ENCODE data around the gene PIK3R6.
"Not testable (repeated sequence)": the region's sequence is repeated elsewhere in the genome, so short reads cannot be mapped to it uniquely, and the experiment has no call there.

PIK3R6 gene

DNA sequence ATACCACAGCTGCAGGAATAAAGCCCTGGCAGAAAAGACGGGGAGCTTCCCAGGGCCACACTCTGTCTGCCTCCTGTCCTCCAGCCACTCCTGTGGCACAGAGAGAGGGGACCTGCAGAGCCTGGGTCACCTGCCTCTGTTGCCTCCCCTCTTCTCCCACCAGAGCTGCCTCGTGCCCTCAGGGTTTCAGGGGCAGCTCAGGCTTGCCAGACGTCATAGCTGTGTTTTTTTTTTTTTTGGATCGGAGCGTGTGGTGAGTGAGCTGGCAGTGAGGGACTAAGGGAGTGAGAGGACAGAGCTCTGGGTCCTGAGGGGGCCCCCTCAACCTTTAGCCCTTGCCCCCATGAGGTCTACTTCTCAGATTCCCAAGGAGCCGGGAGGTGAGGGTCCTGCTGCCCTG, 2.1 kb downstream of the PIK3R6 start:
- no peaks in the 10 kb centered on the region for H3K4me1 ChIP-seq (ENCODE audit: control insufficient read depth in 2 of 2, insufficient read depth in 2 of 2, low read length in 2 of 2)
- H3K4me3 ChIP-seq (ENCODE audit: low read length in 2 of 2) = no peak overlapping the region
- H3K27ac ChIP-seq (ENCODE audit: low read depth in 2 of 2, low read length in 2 of 2) = no peak overlapping the region
- peaks cover 0 to 3% of the 10 kb centered on the region in 2 donors for H3K27me3 ChIP-seq (ENCODE audit: control insufficient read depth in 2 of 2, insufficient read depth in 2 of 2, low read length in 2 of 2)
- H3K9me3 ChIP-seq (ENCODE audit: control insufficient read depth in 2 of 2, low read length in 2 of 2) = no peaks in the 10 kb centered on the region
- H3K9ac ChIP-seq (ENCODE audit: low read depth in 1 of 2, low read length in 2 of 2) = no peak overlapping the region
- no peaks in the 10 kb centered on the region for H3K36me3 ChIP-seq (ENCODE audit: control insufficient read depth in 2 of 2, insufficient read depth in 2 of 2, low read length in 2 of 2)

DNA sequence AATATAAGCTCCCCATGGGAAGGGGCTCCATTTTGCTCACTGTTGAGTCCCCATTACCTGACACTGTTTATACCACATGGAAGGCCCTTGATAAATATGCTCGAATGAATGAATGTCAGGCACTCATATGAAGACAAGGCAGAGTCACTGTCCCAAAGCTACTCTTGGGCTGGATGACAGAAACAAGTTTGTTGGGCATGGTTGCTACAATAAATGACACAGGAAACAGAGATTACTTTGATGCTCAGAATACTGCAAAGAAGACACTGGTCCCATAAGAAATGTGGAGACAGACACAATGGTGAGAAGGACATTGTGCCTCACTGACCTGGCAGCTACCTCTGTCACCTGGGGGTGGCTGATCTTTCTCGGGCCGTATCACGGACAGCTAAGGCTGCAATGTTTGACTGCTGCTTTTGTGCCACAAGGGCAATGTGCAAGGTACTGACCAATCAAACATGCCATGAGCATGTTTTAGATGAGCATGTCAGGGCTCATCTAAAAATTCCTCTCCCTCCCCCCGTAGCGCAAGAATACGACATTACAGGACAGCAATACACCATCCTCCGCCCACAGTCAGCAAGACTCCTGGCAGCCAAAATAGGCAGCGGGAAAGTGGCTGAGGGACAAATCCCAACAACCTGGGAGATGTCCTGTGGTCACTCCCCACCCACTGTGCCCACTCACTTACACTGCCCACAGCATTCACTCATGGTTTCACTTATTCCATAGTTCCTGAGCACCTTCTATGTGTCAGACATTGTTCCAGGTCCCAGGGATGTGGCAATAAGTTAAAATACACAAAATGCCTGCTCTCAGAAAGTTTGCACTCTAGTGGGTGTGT, 5.0 kb downstream of the PIK3R6 start:
- H3K27ac ChIP-seq (ENCODE audit: low read depth in 2 of 2, low read length in 2 of 2) = no peak overlapping the region
- H3K9ac ChIP-seq (ENCODE audit: low read depth in 1 of 2, low read length in 2 of 2) = no peak overlapping the region
- H3K4me3 ChIP-seq (ENCODE audit: low read length in 2 of 2) = no peak overlapping the region
- peaks cover 0 to 2% of the 10 kb centered on the region in 2 donors for H3K4me1 ChIP-seq (ENCODE audit: control insufficient read depth in 2 of 2, insufficient read depth in 2 of 2, low read length in 2 of 2)
- H3K27me3 ChIP-seq (ENCODE audit: control insufficient read depth in 2 of 2, insufficient read depth in 2 of 2, low read length in 2 of 2) = peaks cover 2 to 3% of the 10 kb centered on the region in 2 donors
- no peaks in the 10 kb centered on the region for H3K36me3 ChIP-seq (ENCODE audit: control insufficient read depth in 2 of 2, insufficient read depth in 2 of 2, low read length in 2 of 2)
- no peaks in the 10 kb centered on the region for H3K9me3 ChIP-seq (ENCODE audit: control insufficient read depth in 2 of 2, low read length in 2 of 2)

DNA sequence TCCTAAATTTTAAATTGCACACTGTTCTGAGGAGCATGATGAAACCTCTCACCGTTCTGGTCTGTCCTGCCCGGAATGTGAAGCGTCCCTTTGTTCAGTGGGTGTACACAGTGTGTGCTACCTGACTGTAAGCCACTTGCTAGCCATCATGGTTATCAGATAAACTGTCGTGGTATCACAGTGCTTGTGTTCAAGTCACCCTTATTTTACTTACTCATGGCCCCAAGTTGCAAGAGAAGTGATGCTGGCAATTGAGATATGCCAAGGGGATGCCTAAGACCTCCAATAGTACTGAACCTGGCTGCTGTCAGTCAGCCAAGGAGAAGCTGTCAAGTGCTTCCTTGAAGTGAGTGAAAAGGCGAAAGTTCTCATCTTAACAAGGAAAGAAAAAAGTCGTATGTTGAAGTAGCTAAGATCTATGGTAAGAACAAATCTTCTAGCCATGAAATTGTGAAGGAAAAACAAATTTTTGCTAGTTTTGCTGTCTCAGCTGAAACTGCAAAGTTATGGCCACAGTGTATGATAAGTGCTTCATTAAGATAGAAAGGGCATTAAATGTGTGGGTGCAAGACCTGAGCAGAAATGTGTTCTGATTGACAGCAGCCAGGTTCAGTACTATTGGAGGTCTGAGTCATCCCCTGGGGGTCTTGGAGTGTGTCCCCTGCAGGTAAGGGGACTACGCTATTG, 5.8 kb downstream of the PIK3R6 start:
- H3K36me3 ChIP-seq (ENCODE audit: control insufficient read depth in 2 of 2, insufficient read depth in 2 of 2, low read length in 2 of 2) = no peaks in the 10 kb centered on the region
- H3K4me1 ChIP-seq (ENCODE audit: control insufficient read depth in 2 of 2, insufficient read depth in 2 of 2, low read length in 2 of 2) = peaks cover 0 to 2% of the 10 kb centered on the region in 2 donors
- no peaks in the 10 kb centered on the region for H3K9me3 ChIP-seq (ENCODE audit: control insufficient read depth in 2 of 2, low read length in 2 of 2)
- peaks cover 3 to 5% of the 10 kb centered on the region in 2 donors for H3K27me3 ChIP-seq (ENCODE audit: control insufficient read depth in 2 of 2, insufficient read depth in 2 of 2, low read length in 2 of 2)
- H3K9ac ChIP-seq (ENCODE audit: low read depth in 1 of 2, low read length in 2 of 2) = no peak overlapping the region
- no peak overlapping the region for H3K4me3 ChIP-seq (ENCODE audit: low read length in 2 of 2)
- H3K27ac ChIP-seq (ENCODE audit: low read depth in 2 of 2, low read length in 2 of 2) = no peak overlapping the region

DNA sequence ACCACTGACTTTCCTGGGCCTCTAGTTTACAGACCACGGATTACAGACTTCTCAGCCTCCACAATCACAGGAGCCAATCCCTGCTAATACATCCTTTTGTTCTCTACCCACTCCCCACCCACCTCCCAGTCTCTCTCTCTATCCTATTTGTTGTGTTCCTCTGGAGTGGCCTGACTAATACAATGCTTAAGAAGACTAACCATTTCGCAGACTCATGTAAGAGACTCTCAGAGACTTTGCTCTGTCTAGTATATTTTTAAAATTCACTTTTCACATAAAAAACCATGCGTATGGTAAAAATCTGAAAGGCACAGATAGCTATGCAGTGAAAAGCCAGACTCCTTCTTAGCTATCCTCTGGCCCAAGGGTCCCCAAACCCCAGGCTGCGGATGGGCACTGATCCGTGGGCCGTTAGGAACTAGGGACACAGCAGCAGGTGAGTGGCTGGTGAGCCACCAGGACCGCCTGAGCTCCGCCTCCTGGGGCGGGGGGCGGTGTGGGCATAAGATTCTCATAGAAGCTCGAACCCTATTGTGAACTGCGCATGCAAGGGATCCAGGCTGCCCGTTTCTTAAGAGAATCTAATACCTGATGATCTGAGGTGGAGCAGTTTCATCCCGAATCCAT, 7.6 kb downstream of the PIK3R6 start:
- H3K27me3 ChIP-seq (ENCODE audit: control insufficient read depth in 2 of 2, insufficient read depth in 2 of 2, low read length in 2 of 2) = peaks cover under 1 to 5% of the 10 kb centered on the region in 2 donors
- H3K36me3 ChIP-seq (ENCODE audit: control insufficient read depth in 2 of 2, insufficient read depth in 2 of 2, low read length in 2 of 2) = no peaks in the 10 kb centered on the region
- H3K27ac ChIP-seq (ENCODE audit: low read depth in 2 of 2, low read length in 2 of 2) = no peak overlapping the region
- no peaks in the 10 kb centered on the region for H3K9me3 ChIP-seq (ENCODE audit: control insufficient read depth in 2 of 2, low read length in 2 of 2)
- no peak overlapping the region for H3K9ac ChIP-seq (ENCODE audit: low read depth in 1 of 2, low read length in 2 of 2)
- H3K4me1 ChIP-seq (ENCODE audit: control insufficient read depth in 2 of 2, insufficient read depth in 2 of 2, low read length in 2 of 2) = peaks cover 0 to 2% of the 10 kb centered on the region in 2 donors
- no peak overlapping the region for H3K4me3 ChIP-seq (ENCODE audit: low read length in 2 of 2)

DNA sequence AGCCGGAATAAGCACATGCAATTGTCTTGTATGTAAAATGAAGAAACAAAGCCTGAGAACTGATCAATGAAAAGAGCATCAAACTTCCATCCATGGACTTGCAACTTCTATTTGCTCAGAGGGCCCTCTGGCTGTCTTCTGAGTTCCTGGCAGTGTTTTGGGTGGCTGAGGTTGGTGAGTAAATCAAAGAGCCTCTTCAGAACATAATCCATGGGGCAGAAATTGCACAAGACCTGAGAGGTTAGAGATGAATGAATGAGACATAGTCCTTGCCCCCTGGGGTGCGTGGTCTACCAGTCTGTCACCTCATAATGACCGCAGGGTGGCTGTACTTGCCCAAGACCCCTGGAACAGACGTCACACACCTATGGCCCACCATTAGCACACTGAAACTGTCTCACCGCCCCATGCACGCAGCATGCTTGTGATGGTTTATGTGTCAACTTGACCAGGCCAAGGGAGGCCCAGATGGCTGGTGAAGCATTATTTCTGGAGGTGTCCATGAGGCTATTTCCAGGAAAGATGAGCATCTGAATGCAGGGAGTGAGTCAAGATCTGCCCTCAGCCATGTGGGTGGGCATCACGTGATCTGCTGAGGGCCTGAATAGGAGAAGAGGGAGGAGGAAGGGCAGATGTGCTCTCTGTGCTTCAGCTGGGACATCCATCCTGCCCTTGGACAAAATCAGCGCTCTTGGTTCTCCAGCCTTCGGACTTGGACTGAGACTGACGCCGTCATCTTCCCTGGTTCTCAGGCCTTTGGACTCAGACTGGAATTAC, 8.3 kb downstream of the PIK3R6 start:
- Histone ChIP-seq H3K9ac (ENCODE audit: low read depth in 1 of 2, low read length in 2 of 2) (no peak overlapping the region), H3K36me3 (ENCODE audit: control insufficient read depth in 2 of 2, insufficient read depth in 2 of 2, low read length in 2 of 2) (no peaks in the 10 kb centered on the region), H3K9me3 (ENCODE audit: control insufficient read depth in 2 of 2, low read length in 2 of 2) (no peaks in the 10 kb centered on the region), H3K4me3 (ENCODE audit: low read length in 2 of 2) (no peak overlapping the region), H3K4me1 (ENCODE audit: control insufficient read depth in 2 of 2, insufficient read depth in 2 of 2, low read length in 2 of 2) (peaks cover 0 to 2% of the 10 kb centered on the region in 2 donors), H3K27me3 (ENCODE audit: control insufficient read depth in 2 of 2, insufficient read depth in 2 of 2, low read length in 2 of 2) (peaks cover 0 to 5% of the 10 kb centered on the region in 2 donors), H3K27ac (ENCODE audit: low read depth in 2 of 2, low read length in 2 of 2) (peak overlapping the region in 1 of 2 donors; percentile 23)

DNA sequence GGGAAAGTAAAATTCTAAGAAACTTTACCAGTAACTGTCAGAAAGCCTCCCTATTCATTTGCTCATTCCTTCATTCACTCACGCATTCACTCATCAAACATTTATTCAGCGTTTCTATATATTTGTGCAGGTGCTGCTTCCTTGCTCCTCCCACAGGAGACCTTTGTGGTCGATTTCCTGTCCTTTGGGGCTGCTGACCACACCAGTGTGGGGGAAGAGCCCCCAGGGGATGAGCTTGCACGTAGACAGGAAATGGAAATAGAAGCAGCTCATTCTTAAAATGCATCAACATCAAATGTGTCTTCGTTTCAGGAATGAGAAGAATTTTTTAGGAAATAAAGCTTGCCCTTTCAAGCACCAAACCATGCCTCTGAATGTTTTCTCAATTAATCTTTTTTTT, 9.6 kb downstream of the PIK3R6 start:
- Histone ChIP-seq H3K27me3 (ENCODE audit: control insufficient read depth in 2 of 2, insufficient read depth in 2 of 2, low read length in 2 of 2) (peaks cover 0 to 5% of the 10 kb centered on the region in 2 donors), H3K9me3 (ENCODE audit: control insufficient read depth in 2 of 2, low read length in 2 of 2) (no peaks in the 10 kb centered on the region), H3K27ac (ENCODE audit: low read depth in 2 of 2, low read length in 2 of 2) (no peak overlapping the region), H3K4me1 (ENCODE audit: control insufficient read depth in 2 of 2, insufficient read depth in 2 of 2, low read length in 2 of 2) (peaks cover 0 to 2% of the 10 kb centered on the region in 2 donors), H3K4me3 (ENCODE audit: low read length in 2 of 2) (peak overlapping the region in 1 of 2 donors; percentile 28), H3K9ac (ENCODE audit: low read depth in 1 of 2, low read length in 2 of 2) (no peak overlapping the region), H3K36me3 (ENCODE audit: control insufficient read depth in 2 of 2, insufficient read depth in 2 of 2, low read length in 2 of 2) (no peaks in the 10 kb centered on the region)

DNA sequence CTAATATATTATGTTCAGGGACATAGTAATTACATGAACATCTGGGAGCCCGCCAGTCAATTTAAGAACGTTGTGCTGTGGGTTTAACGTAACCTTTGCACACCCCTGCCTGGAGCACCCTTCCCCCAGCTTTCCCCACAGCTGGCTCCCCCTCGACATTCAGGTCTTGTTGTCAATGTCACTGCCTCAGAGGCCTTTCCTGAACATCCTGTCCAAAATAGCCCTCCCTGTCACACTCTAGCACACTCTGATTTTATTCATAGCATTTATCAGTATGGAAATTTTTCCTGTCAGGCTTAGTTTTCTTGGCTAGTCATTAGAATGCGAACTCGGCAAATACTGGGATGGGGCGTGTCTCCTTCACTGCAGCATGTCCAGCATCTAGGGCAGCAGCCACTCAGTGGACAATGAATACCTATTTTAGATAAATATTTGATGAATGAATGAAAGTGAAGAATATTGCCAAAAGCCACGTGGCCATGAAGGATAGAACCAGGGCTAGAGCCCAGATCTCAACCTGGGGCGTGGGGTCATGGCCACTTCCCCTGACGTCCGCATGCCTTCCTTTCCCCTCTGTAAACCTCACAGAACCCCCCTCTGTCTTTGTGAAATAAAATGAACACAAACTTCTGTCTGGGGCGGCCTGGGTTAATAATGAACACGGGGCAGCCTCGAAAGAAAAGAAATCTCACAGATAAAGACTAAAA, 10.5 kb downstream of the PIK3R6 start:
- Histone ChIP-seq H3K9me3 (ENCODE audit: control insufficient read depth in 2 of 2, low read length in 2 of 2) (no peaks in the 10 kb centered on the region), H3K27ac (ENCODE audit: low read depth in 2 of 2, low read length in 2 of 2) (no peak overlapping the region), H3K9ac (ENCODE audit: low read depth in 1 of 2, low read length in 2 of 2) (no peak overlapping the region), H3K4me3 (ENCODE audit: low read length in 2 of 2) (no peak overlapping the region), H3K27me3 (ENCODE audit: control insufficient read depth in 2 of 2, insufficient read depth in 2 of 2, low read length in 2 of 2) (peaks cover 0 to 5% of the 10 kb centered on the region in 2 donors), H3K36me3 (ENCODE audit: control insufficient read depth in 2 of 2, insufficient read depth in 2 of 2, low read length in 2 of 2) (no peaks in the 10 kb centered on the region), H3K4me1 (ENCODE audit: control insufficient read depth in 2 of 2, insufficient read depth in 2 of 2, low read length in 2 of 2) (peaks cover 0 to 2% of the 10 kb centered on the region in 2 donors)

DNA sequence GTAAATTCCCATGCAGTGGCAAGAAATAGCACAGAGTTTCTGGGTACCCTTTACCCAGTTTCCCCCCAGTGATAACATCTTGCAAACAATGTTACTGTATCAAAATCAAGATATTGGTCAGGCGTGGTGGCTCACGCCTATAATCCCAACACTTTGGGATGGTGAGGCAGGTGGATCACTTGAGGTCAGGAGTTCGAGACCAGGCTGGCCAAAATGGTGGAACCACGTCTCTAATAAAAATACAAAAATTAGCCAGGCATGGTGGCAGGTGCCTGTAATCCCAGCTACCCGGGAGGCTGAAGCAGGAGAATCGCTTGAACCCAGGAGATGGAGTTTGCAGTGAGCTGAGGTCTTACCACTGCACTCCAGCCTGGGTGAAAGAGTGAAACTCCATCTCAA, 11.3 kb downstream of the PIK3R6 start:
- not testable (repeated sequence) for H3K4me3 ChIP-seq (ENCODE audit: low read length in 2 of 2); H3K9me3 ChIP-seq (ENCODE audit: control insufficient read depth in 2 of 2, low read length in 2 of 2); H3K36me3 ChIP-seq (ENCODE audit: control insufficient read depth in 2 of 2, insufficient read depth in 2 of 2, low read length in 2 of 2); H3K27me3 ChIP-seq (ENCODE audit: control insufficient read depth in 2 of 2, insufficient read depth in 2 of 2, low read length in 2 of 2); H3K4me1 ChIP-seq (ENCODE audit: control insufficient read depth in 2 of 2, insufficient read depth in 2 of 2, low read length in 2 of 2); H3K9ac ChIP-seq (ENCODE audit: low read depth in 1 of 2, low read length in 2 of 2); H3K27ac ChIP-seq (ENCODE audit: low read depth in 2 of 2, low read length in 2 of 2)

DNA sequence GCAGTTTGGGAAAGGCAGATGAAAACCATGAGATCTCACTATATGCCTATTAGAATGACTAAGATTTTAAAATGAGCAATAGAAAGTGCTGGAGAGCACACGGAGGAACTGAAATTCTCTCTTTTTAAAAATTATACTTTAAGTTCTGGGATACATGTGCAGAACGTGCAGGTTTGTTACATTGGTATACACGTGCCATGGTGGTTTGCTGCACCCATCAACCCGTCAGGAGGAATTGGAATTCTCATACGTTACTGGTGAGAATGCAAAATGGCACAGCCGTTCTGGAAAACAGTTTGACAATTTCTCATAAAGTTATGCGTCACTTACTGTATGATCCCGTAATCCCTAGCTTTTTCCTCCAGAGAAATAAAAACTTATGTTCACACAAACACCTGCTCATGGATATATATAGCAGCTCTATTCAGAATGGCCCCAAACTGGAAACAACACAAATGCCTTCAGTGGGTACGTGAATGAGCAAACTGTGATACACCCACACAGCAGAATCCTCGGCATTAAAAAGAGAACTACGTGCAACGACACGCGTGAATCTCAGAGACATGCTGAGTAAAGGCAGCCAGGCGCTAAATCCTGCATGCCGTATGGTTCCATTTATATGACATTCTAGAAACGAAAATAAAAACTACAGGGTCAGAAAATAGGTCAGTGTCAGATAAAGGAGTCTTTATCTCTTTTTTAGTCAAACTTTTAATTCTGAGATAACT, 11.8 kb downstream of the PIK3R6 start:
- Histone ChIP-seq H3K27ac (ENCODE audit: low read depth in 2 of 2, low read length in 2 of 2) (no peak overlapping the region), H3K9ac (ENCODE audit: low read depth in 1 of 2, low read length in 2 of 2) (no peak overlapping the region)

More for the DNA sequence above, 11.8 kb downstream of the PIK3R6 start:
- no peaks in the 10 kb centered on the region for H3K9me3 ChIP-seq (ENCODE audit: control insufficient read depth in 2 of 2, low read length in 2 of 2)
- H3K4me1 ChIP-seq (ENCODE audit: control insufficient read depth in 2 of 2, insufficient read depth in 2 of 2, low read length in 2 of 2) = peaks cover 0 to 2% of the 10 kb centered on the region in 2 donors
- H3K4me3 ChIP-seq (ENCODE audit: low read length in 2 of 2) = no peak overlapping the region
- no peaks in the 10 kb centered on the region for H3K36me3 ChIP-seq (ENCODE audit: control insufficient read depth in 2 of 2, insufficient read depth in 2 of 2, low read length in 2 of 2)
- peaks cover 0 to 5% of the 10 kb centered on the region in 2 donors for H3K27me3 ChIP-seq (ENCODE audit: control insufficient read depth in 2 of 2, insufficient read depth in 2 of 2, low read length in 2 of 2)
